AG10803 (cell line): ENCODE results near the gene WDR87.
A peak's percentile ranks its signal among the peaks of the same experiment; 100 is the strongest.

Source experiments
- DNase-seq: peaks from one replicate; pipeline ENCODE4 v3.0.0; 2010; ENCODE audit warnings: low read depth
- H3K4me3 ChIP-seq: 2 replicates; pipeline ENCODE4 v1.5.1; 2011; ENCODE audit warnings: mild to moderate bottlenecking, low read length, control low read depth
- TF ChIP-seq, protein P1 (sequence below): conservative IDR thresholded peaks from 2 replicates; pipeline ENCODE4 v1.5.1; 2011; ENCODE audit warnings: mild to moderate bottlenecking, low read length, control low read depth, inconsistent platforms

Gene WDR87

GRCh38 chr19:37938353-37938752, 32.0 kb upstream of the WDR87 start:
- no peak overlapping the region for H3K4me3 ChIP-seq
- TF ChIP-seq, protein P1, sequence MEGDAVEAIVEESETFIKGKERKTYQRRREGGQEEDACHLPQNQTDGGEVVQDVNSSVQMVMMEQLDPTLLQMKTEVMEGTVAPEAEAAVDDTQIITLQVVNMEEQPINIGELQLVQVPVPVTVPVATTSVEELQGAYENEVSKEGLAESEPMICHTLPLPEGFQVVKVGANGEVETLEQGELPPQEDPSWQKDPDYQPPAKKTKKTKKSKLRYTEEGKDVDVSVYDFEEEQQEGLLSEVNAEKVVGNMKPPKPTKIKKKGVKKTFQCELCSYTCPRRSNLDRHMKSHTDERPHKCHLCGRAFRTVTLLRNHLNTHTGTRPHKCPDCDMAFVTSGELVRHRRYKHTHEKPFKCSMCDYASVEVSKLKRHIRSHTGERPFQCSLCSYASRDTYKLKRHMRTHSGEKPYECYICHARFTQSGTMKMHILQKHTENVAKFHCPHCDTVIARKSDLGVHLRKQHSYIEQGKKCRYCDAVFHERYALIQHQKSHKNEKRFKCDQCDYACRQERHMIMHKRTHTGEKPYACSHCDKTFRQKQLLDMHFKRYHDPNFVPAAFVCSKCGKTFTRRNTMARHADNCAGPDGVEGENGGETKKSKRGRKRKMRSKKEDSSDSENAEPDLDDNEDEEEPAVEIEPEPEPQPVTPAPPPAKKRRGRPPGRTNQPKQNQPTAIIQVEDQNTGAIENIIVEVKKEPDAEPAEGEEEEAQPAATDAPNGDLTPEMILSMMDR: no peak
- no peak for DNase-seq

GRCh38 chr19:37936886-37937285, 30.5 kb upstream of the WDR87 start:
- DNase-seq: no peak
- TF ChIP-seq, protein P1: no peak
- no peak overlapping the region for H3K4me3 ChIP-seq

DNA sequence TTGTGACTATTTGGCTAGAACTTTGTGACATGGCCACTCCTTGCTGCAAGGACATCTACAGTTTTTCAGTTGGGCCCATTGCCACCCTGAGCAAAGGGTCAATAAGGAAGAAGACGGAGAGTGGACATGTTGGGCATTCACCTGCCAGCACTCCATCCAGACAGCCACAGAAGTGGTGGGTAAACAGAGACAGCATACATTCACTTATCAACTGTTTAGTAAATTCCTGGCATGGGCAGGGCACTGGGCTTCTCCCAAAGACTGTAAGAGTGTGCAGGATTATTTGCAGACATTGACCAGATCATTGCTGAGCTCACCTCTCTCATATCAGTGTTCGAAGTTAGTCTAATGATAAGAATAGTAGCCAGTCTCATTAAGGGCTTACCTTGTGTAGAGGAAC, 29.8 kb upstream of the WDR87 start:
- H3K4me3 ChIP-seq: no peak overlapping the region
- TF ChIP-seq, protein P1: no peak
- no peak for DNase-seq

- DNase-seq: no peak
- no peak overlapping the region for H3K4me3 ChIP-seq
- TF ChIP-seq, protein P1: no peak
These were observed 28.9 kb upstream of the WDR87 start for GRCh38 chr19:37935341-37935740.

GRCh38 chr19:37933937-37934358, 27.6 kb upstream of the WDR87 start:
- H3K4me3 ChIP-seq: no peak overlapping the region
- TF ChIP-seq, protein P1: no peak
- DNase-seq: peak; percentile 59

GRCh38 chr19:37932985-37933936, 26.9 kb upstream of the WDR87 start:
- no peak overlapping the region for H3K4me3 ChIP-seq
- DNase-seq: peak; percentile 35
- TF ChIP-seq, protein P1: no peak
